Mucosa of gallbladder (tissue), 1 donor: ENCODE data around the gene TPK1. TPM values are rescaled to one million over a fixed set of nuclear protein-coding genes. Genes with fewer than 3 reads are reported as not detected.
"Not testable (repeated sequence)": the region's sequence is repeated elsewhere in the genome, so short reads cannot be mapped to it uniquely, and the experiment has no call there.

Experiments used
- DNase-seq: peaks from one replicate; pipeline ENCODE4 v3.0.0-alpha.2; 2020; ENCODE audit warnings: low spot score
- total RNA-seq: library from RNA; stranded (reverse); gene quantifications from one replicate; pipeline ENCODE4 v1.2.1, GENCODE V29; 2021
- donor health status: DM: no; HTN: no; CAD: no.

The TPK1 gene
- total RNA-seq, 1 donor from 2014 or later, result 4.7 TPM

- no peak for DNase-seq
Observed at GRCh38 chr7:144777005-144777839, 58.6 kb downstream of the TPK1 start.

- no peak for DNase-seq
Observed at GRCh38 chr7:144776447-144776846, 59.4 kb downstream of the TPK1 start.

- DNase-seq, result no peak
Observed at GRCh38 chr7:144775749-144776148, 60.1 kb downstream of the TPK1 start.

GRCh38 chr7:144771927-144772326 is 63.9 kb downstream of the TPK1 start:
- no peak for DNase-seq

- no peak for DNase-seq
Observed at GRCh38 chr7:144771174-144771573, 64.7 kb downstream of the TPK1 start.

- no peak for DNase-seq
Observed at GRCh38 chr7:144769352-144769751, 66.5 kb downstream of the TPK1 start.

- no peak for DNase-seq
Observed at GRCh38 chr7:144768633-144769032, 67.2 kb downstream of the TPK1 start.

- peak; percentile 19 for DNase-seq
Observed at GRCh38 chr7:144763291-144763690, 72.6 kb downstream of the TPK1 start.

GRCh38 chr7:144762853-144763252 is 73.0 kb downstream of the TPK1 start:
- no peak for DNase-seq

GRCh38 chr7:144761493-144761892 is 74.4 kb downstream of the TPK1 start:
- DNase-seq, result no peak

GRCh38 chr7:144759653-144760052 is 76.2 kb downstream of the TPK1 start:
- no peak for DNase-seq

GRCh38 chr7:144747936-144748335 is 87.9 kb downstream of the TPK1 start:
- no peak for DNase-seq

GRCh38 chr7:144738708-144739314 is 97.0 kb downstream of the TPK1 start:
- DNase-seq, result no peak

- DNase-seq, result no peak
Observed at GRCh38 chr7:144738146-144738545, 97.7 kb downstream of the TPK1 start.

GRCh38 chr7:144736880-144737493 is 98.9 kb downstream of the TPK1 start:
- DNase-seq, result no peak

GRCh38 chr7:144735505-144736276 is 100.2 kb downstream of the TPK1 start:
- no peak for DNase-seq

GRCh38 chr7:144731661-144732351 is 104.0 kb downstream of the TPK1 start:
- no peak for DNase-seq

GRCh38 chr7:144730224-144730623 is 105.6 kb downstream of the TPK1 start:
- DNase-seq, result no peak

GRCh38 chr7:144729226-144729625 is 106.6 kb downstream of the TPK1 start:
- DNase-seq, result no peak

GRCh38 chr7:144728551-144728950 is 107.3 kb downstream of the TPK1 start:
- DNase-seq, result no peak

GRCh38 chr7:144726840-144727239 is 109.0 kb downstream of the TPK1 start:
- DNase-seq, result not testable (repeated sequence)

- DNase-seq, result no peak
Observed at GRCh38 chr7:144725070-144725469, 110.8 kb downstream of the TPK1 start.
